Endothelial cell of umbilical vein (primary cell): Measurements from ENCODE around the gene BTF3L4. TPM values are rescaled to one million over a fixed set of nuclear protein-coding genes. Genes with fewer than 3 reads are reported as not detected.

Source experiments
- BruUV-seq: library from RNA; stranded (reverse); fragments of 400-500 nt; replicated peaks from 2 replicates; lab custom pipeline; 2021; lab: Mats Ljungman, UMichigan
- CTCF ChIA-PET: fragments of 300-600, 350-600 bp; sonication (Branson Sonifier 250); formaldehyde crosslinking; loops from one replicate; lab custom pipeline; 2021; ENCODE audit warnings: antibody characterized with exemption, inconsistent platforms; lab: Charles Lee
- POLR2A ChIA-PET: fragments of 300-600, 350-600 bp; sonication (Branson Sonifier 250); formaldehyde crosslinking; loops from one replicate; lab custom pipeline; 2021; ENCODE audit warnings: antibody characterized with exemption, inconsistent platforms; lab: Charles Lee
- DNase-seq: peaks from one replicate; pipeline ENCODE4 v3.0.0-alpha.2; 2011; ENCODE audit warnings: low read depth, low spot score
- FAIRE-seq: peaks from 2 replicates; lab custom pipeline; 2011; peaks lifted over from hg19 to GRCh38; lab: Jason Lieb, UNC
- H2AFZ ChIP-seq: 2 replicates; pipeline ENCODE4 v1.6.0; 2012; ENCODE audit warnings: low read depth, low read length, control low read depth, inconsistent platforms
- H3K27ac ChIP-seq: 2 replicates; pipeline ENCODE4 v1.5.1; 2011; ENCODE audit warnings: low read depth, mild to moderate bottlenecking, control low read depth, low read length, moderate library complexity; ENCODE audit not compliant: insufficient read depth
- H3K27me3 ChIP-seq, 2 experiments: 2 replicates each; pipeline versions ENCODE4 v1.6.0 to v1.6.1; 2011; ENCODE audit warnings: low read length in 2 of 2, mixed read lengths in 1 of 2; ENCODE audit not compliant: control insufficient read depth in 2 of 2, insufficient read depth in 2 of 2
- H3K36me3 ChIP-seq, 2 experiments: 2 replicates in 1 of 2; 3 replicates in 1 of 2; pipeline ENCODE4 v1.5.1; 2011; ENCODE audit warnings: low read length in 2 of 2, mild to moderate bottlenecking in 1 of 2, moderate library complexity in 1 of 2; ENCODE audit not compliant: control insufficient read depth in 2 of 2, insufficient read depth in 2 of 2; ENCODE audit errors: extremely low read depth in 1 of 2
- H3K4me1 ChIP-seq: 3 replicates; pipeline ENCODE4 v1.5.1; 2011; ENCODE audit warnings: mild to moderate bottlenecking, low read length; ENCODE audit not compliant: control insufficient read depth, insufficient read depth; ENCODE audit errors: extremely low read depth
- H3K4me2 ChIP-seq: 2 replicates; pipeline ENCODE4 v1.6.1; 2011; ENCODE audit warnings: low read length, control low read depth, mixed read lengths; ENCODE audit not compliant: insufficient read depth
- H3K4me3 ChIP-seq, 3 experiments: fragments of 200-600 bp in 1 of 3; sonication (generic), shearing (Covaris generic) in 1 of 3; replicated peaks in 1 of 3; 2 replicates each; pipeline ENCODE4 v1.5.1; 2011 to 2016; ENCODE audit warnings: control low read depth in 3 of 3, low read length in 3 of 3, mild to moderate bottlenecking in 2 of 3, inconsistent platforms in 1 of 3, low read depth in 1 of 3, moderate library complexity in 1 of 3; ENCODE audit not compliant: insufficient read depth in 1 of 3
- H3K79me2 ChIP-seq: 2 replicates; pipeline ENCODE4 v1.6.0; 2012; ENCODE audit warnings: low read length, inconsistent platforms; ENCODE audit not compliant: control insufficient read depth, insufficient read depth
- H3K9ac ChIP-seq: replicated peaks from 2 replicates; pipeline ENCODE3; 2011; ENCODE audit warnings: low read length, control low read depth; ENCODE audit not compliant: insufficient read depth; ENCODE audit errors: extremely low read depth
- H3K9me1 ChIP-seq: replicated peaks from 3 replicates; pipeline ENCODE4 v1.6.0; 2011; ENCODE audit warnings: mild to moderate bottlenecking, low read length; ENCODE audit not compliant: control insufficient read depth, insufficient read depth; ENCODE audit errors: extremely low read depth
- H3K9me3 ChIP-seq: replicated peaks from 2 replicates; pipeline ENCODE4 v1.5.1; 2012; ENCODE audit warnings: low read length, inconsistent platforms; ENCODE audit not compliant: control insufficient read depth, insufficient read depth
- H4K20me1 ChIP-seq: replicated peaks from 2 replicates; pipeline ENCODE3; 2011; ENCODE audit warnings: mild to moderate bottlenecking, low read length; ENCODE audit not compliant: control insufficient read depth, insufficient read depth; ENCODE audit errors: extremely low read depth
- EZH2 ChIP-seq: IDR thresholded peaks from 2 replicates; pipeline ENCODE4 v1.6.1; 2012; ENCODE audit warnings: borderline replicate concordance, low read depth, mild to moderate bottlenecking, moderate library complexity, low read length, inconsistent platforms; ENCODE audit not compliant: severe bottlenecking
- FOS ChIP-seq: IDR thresholded peaks from 2 replicates; pipeline ENCODE4 v1.6.1; 2011; ENCODE audit warnings: mild to moderate bottlenecking, low read length, moderate library complexity, borderline replicate concordance; ENCODE audit not compliant: insufficient read depth
- GATA2 ChIP-seq: IDR thresholded peaks from 2 replicates; pipeline ENCODE4 v1.7.0; 2011; ENCODE audit warnings: low read depth, mild to moderate bottlenecking, moderate library complexity, mixed read lengths, low read length; ENCODE audit not compliant: insufficient read length, insufficient read depth
- JUN ChIP-seq: IDR thresholded peaks from 2 replicates; pipeline ENCODE4 v1.6.1; 2011; ENCODE audit warnings: borderline replicate concordance, low read depth; ENCODE audit not compliant: insufficient read length, insufficient read depth
- MYC ChIP-seq: IDR thresholded peaks from one replicate; pipeline ENCODE4 v1.6.1; 2011; ENCODE audit warnings: mild to moderate bottlenecking, low read depth, low read length
- dilution Hi-C: fragments of 300-500 bp; cut with MboI; formaldehyde crosslinking; loops from one replicate; pipeline ENCODE4 v1.15.0; 2019; ENCODE audit warnings: low sequenced_read_pairs; ENCODE audit not compliant: extremely low pct_ligation_motif_present
- intact Hi-C: fragments of 100-400 bp; cut with micrococcal nuclease; formaldehyde crosslinking; loops from one replicate; pipeline ENCODE4 v1.10.0; 2022
- polyA plus RNA-seq, 4 experiments: library from polyadenylated mRNA; depleted of rRNA in 3 of 4; stranded (reverse) in 3 of 4; unstranded in 1 of 4; fragments of >200 nt; gene quantifications; 2 replicates each; pipeline versions ENCODE4 v1.2.1 to v1.2.3, GENCODE V29; 2011 to 2012; ENCODE audit warnings: missing spikeins in 1 of 4
- total RNA-seq: library from RNA; stranded (reverse); gene quantifications from 2 replicates; pipeline ENCODE4 v1.2.3, GENCODE V29; 2021
- TF ChIP-seq, protein P1 (sequence below), 2 donors: IDR thresholded peaks; 1 replicate in 1 of 2; 2 replicates in 1 of 2; pipeline ENCODE4 v1.5.1; 2011; ENCODE audit warnings: low read length in 2 of 2, mild to moderate bottlenecking in 2 of 2, moderate library complexity in 2 of 2, control low read depth in 1 of 2, inconsistent platforms in 1 of 2, low read depth in 1 of 2; ENCODE audit not compliant: insufficient read depth in 1 of 2; ENCODE audit errors: extremely low read depth in 1 of 2
- TF ChIP-seq, protein P2 (sequence below): IDR thresholded peaks from 2 replicates; pipeline ENCODE4 v1.6.1; 2011; ENCODE audit not compliant: insufficient read depth, insufficient read length

Gene BTF3L4
- total and polyA plus RNA-seq, 2 donors (not counting 3 experiments of a cell fraction or from before 2014, with no cell fraction given) = 25.1 to 43.2 TPM

DNA sequence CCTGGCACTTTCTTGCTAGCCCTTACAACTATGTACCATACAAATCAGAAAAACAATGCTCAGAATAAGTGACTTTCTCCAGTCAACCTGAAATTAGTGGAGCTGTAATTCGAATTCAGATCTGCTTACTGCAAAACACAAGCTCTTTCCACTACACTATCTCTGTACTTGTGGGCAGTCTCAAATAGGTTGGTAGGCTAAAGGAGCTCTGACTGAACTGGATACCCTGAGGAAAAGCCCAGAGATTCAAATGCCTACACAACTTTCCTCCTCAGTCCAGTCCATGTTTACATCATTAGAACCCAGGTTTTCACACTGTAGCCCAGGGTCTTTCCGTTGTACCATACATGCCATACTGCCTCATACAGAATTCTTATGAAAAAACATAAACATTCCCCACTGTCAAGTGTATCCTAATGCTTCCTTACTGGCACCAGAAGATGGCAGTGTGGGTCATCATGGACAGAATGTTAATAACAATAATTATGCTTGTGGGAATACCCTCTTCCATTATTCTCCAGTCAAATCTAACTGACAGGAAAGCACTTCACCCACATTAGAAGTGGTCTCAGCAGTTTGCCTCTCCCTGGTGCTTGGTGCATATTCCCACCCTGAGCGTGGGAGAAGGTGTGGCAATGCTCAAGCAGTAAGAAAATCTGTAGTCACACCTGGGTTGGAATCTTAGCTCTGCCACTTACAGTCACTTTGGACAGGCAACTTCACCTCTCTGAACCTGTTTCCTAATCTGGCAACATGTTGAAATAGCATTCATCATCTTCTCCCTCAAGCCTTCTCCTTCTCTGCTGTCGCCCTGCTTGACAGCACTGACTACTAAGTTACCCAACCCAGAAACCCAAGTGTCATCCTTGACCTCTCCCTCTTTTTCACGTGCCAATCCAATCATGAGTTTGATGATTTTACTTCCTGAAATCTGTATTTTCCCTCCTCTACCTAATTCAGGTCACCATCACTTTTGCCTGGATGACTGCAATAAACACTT lies 71.4 kb downstream of the BTF3L4 start:
- FAIRE-seq (peak; percentile 90), DNase-seq (peak; percentile 85)
- no TSS peak for BruUV-seq
- no peak for TF ChIP-seq EZH2
- TF ChIP-seq, protein P1, sequence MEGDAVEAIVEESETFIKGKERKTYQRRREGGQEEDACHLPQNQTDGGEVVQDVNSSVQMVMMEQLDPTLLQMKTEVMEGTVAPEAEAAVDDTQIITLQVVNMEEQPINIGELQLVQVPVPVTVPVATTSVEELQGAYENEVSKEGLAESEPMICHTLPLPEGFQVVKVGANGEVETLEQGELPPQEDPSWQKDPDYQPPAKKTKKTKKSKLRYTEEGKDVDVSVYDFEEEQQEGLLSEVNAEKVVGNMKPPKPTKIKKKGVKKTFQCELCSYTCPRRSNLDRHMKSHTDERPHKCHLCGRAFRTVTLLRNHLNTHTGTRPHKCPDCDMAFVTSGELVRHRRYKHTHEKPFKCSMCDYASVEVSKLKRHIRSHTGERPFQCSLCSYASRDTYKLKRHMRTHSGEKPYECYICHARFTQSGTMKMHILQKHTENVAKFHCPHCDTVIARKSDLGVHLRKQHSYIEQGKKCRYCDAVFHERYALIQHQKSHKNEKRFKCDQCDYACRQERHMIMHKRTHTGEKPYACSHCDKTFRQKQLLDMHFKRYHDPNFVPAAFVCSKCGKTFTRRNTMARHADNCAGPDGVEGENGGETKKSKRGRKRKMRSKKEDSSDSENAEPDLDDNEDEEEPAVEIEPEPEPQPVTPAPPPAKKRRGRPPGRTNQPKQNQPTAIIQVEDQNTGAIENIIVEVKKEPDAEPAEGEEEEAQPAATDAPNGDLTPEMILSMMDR (IDR thresholded peaks at IDR 0.05; ENCODE audit: extremely low read depth in 1 of 2, insufficient read depth in 1 of 2, low read depth in 1 of 2, low read length in 2 of 2) = peak; percentile 62 to 69
- no peak for TF ChIP-seq FOS
- no peak for TF ChIP-seq MYC
- no peak for TF ChIP-seq GATA2
- no peak for TF ChIP-seq JUN
- TF ChIP-seq, protein P2, sequence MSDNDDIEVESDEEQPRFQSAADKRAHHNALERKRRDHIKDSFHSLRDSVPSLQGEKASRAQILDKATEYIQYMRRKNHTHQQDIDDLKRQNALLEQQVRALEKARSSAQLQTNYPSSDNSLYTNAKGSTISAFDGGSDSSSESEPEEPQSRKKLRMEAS = no peak
- no peaks in the 10 kb centered on the region for H3K9me3 ChIP-seq
- ChIA-PET CTCF (interaction anchor here (0.6 to 3.6 kb wide), 29 partner anchors 13 to 559 kb away, joined by 3 to 97 read pairs (median 4); partner anchors contain the start of genes CC2D1B, ORC1 and PRPF38A), POLR2A (interaction anchor here (0.6 kb wide), 1 partner anchor 196 kb away, joined by 7 read pairs; no protein-coding TSS in a partner anchor)
- no peak overlapping the region for H3K4me2 ChIP-seq
- no peaks in the 10 kb centered on the region for H3K79me2 ChIP-seq
- dilution Hi-C loops = no loop called here
- no peaks in the 10 kb centered on the region for H3K27me3 ChIP-seq
- intact Hi-C loops = loop anchor here (1.0 to 10.0 kb wide), 7 partner anchors 169 to 559 kb away; partner anchors contain the start of genes ORC1 and PRPF38A
- H2AFZ ChIP-seq = peak overlapping the region; percentile 8
- H3K36me3 ChIP-seq = no peaks in the 10 kb centered on the region
- no peak overlapping the region for H3K4me3 ChIP-seq
- H4K20me1 ChIP-seq = no peaks in the 10 kb centered on the region
- H3K9ac ChIP-seq = no peak overlapping the region
- H3K27ac ChIP-seq = no peak overlapping the region
- H3K9me1 ChIP-seq = no peaks in the 10 kb centered on the region
- no peaks in the 10 kb centered on the region for H3K4me1 ChIP-seq
